Naive B cell (primary cell): ENCODE results near the gene CAMTA1. TPM values are rescaled to one million over a fixed set of nuclear protein-coding genes. Genes with fewer than 3 reads are reported as not detected.

Source experiments
- ATAC-seq, 2 donors: fragments of 150-1000 bp; cut with Tn5 transposase; 2 replicates each; pipeline ENCODE4 v1.10.0; 2021; ENCODE audit warnings: low read depth in 2 of 2, mild to moderate bottlenecking in 2 of 2, moderate library complexity in 2 of 2
- DNase-seq: peaks from one replicate; pipeline ENCODE4 v3.0.0; 2022
- H3K27ac Mint-ChIP-seq, 6 donors: one replicate each; pipeline ENCODE4 v1.8.0; 2020 to 2022; ENCODE audit warnings: mild to moderate bottlenecking in 6 of 6, mixed read lengths in 6 of 6, moderate library complexity in 5 of 6, inconsistent platforms in 2 of 6
- H3K27me3 Mint-ChIP-seq, 3 donors: one replicate each; pipeline ENCODE4 v1.8.0; 2021 to 2022; ENCODE audit warnings: mixed read lengths in 3 of 3, mild to moderate bottlenecking in 1 of 3
- H3K36me3 Mint-ChIP-seq, 2 donors: one replicate each; pipeline ENCODE4 v1.8.0; 2020 to 2022; ENCODE audit warnings: mixed read lengths in 2 of 2, inconsistent platforms in 1 of 2, mild to moderate bottlenecking in 1 of 2
- H3K4me1 Mint-ChIP-seq, 3 donors: one replicate each; pipeline ENCODE4 v1.8.0; 2020 to 2022; ENCODE audit warnings: mixed read lengths in 3 of 3, inconsistent platforms in 1 of 3, mild to moderate bottlenecking in 1 of 3, moderate library complexity in 1 of 3
- H3K4me3 Mint-ChIP-seq, 8 donors: one replicate each; pipeline ENCODE4 v1.8.0; 2020 to 2022; ENCODE audit warnings: mild to moderate bottlenecking in 8 of 8, mixed read lengths in 8 of 8, moderate library complexity in 8 of 8, inconsistent platforms in 2 of 8
- H3K9me3 Mint-ChIP-seq, 7 donors: one replicate each; pipeline ENCODE4 v1.8.0; 2020 to 2022; ENCODE audit warnings: mixed read lengths in 7 of 7, mild to moderate bottlenecking in 5 of 7, inconsistent platforms in 2 of 7, moderate library complexity in 1 of 7
- polyA plus RNA-seq, 6 donors: library from polyadenylated mRNA; unstranded; fragments of 300-500 nt; fragmentation: Illumina TruSeq; gene quantifications; one replicate each; pipeline ENCODE4 v1.2.3, GENCODE V29; 2021; ENCODE audit warnings: low read depth in 6 of 6

The CAMTA1 gene
- polyA plus RNA-seq, 6 donors from 2014 or later, result 75.4 to 140 (median 88.8) TPM

- Mint-ChIP-seq H3K27ac (no peak overlapping the region), H3K27me3 (peaks cover 0 to 7% (median 2%) of the 10 kb centered on the region in 3 donors), H3K4me1 (no peaks in the 10 kb centered on the region), H3K36me3 (no peaks in the 10 kb centered on the region), H3K9me3 (no peaks in the 10 kb centered on the region), H3K4me3 (no peak overlapping the region)
- ATAC-seq, result no peak
- no peak for DNase-seq
Observed at GRCh38 chr1:7507285-7508019, 722.2 kb downstream of the CAMTA1 start.

DNA sequence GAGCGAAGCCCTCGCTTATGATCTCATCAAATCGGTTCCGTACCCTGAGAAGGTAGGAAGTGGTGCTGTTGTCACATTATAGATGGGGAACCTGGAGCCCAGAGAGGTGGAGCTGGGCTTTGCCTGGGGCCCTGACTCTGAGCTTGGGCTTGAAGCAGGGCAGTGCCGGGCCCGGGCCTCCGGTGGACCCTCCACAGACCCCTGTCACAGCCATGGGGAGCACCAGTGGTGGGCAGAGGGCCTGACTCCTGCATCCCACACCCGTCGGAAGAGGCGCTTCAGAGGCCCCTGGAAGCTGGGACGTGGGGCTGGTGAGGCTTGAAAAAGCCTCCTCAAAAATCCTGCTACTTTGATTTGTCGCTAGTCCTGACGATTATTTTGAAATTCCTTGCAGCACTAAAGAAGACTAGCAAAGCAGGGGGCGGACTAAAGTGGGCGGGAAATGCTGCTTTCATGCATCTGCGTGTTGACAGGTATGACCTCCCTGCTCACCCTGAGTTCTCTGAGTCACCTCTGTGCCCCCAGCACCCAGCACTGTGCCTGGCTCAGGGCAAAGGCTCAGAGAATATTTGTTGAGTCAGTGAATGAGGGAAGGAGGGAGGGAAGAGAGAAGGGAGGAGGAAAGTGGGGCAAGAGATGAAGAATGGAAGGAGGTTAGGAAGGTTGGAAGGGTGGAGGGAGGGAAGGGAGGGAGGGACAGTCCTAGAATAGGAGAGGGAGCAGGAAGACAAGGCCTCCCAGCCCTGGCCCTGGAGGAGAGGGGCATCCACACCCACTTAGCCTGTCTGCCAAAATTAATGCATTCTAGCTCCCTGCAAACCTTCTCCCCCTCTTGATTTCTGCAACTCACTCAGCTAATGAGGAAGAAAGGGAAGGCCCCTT, 723.0 kb downstream of the CAMTA1 start:
- no peaks in the 10 kb centered on the region for H3K36me3 Mint-ChIP-seq
- H3K4me3 Mint-ChIP-seq, result no peak overlapping the region
- no peak for ATAC-seq

GRCh38 chr1:7508934-7509519, 723.8 kb downstream of the CAMTA1 start:
- Mint-ChIP-seq H3K9me3 (no peaks in the 10 kb centered on the region), H3K27ac (no peak overlapping the region), H3K4me3 (no peak overlapping the region), H3K4me1 (no peaks in the 10 kb centered on the region), H3K27me3 (peaks cover 0 to 13% (median 6%) of the 10 kb centered on the region in 3 donors), H3K36me3 (no peaks in the 10 kb centered on the region)
- no peak for ATAC-seq
- DNase-seq, result no peak

More for the DNA sequence above, 723.0 kb downstream of the CAMTA1 start:
- no peaks in the 10 kb centered on the region for H3K9me3 Mint-ChIP-seq
- H3K27ac Mint-ChIP-seq, result no peak overlapping the region
- H3K4me1 Mint-ChIP-seq, result no peaks in the 10 kb centered on the region
- no peak for DNase-seq
- peaks cover 0 to 13% (median 6%) of the 10 kb centered on the region in 3 donors for H3K27me3 Mint-ChIP-seq

DNA sequence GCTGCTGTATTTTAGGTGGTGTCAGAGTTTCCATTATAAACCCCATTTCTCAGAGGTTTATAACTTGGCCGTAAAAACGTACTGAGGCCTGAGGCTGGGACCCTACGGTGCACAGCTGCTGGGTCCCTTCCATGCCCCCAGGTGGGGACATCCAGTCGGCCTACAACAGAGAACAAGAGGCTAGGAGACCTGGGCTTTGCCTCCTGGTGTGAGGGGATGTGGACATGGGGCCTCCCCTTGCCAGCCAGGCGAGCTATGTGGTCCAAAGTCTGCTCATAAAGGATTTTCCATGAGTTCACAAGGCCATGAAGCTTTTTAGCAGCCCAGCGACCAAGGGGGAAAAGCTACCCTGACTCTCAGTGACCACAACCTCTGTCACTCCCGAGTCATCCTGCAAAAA, 724.3 kb downstream of the CAMTA1 start:
- Mint-ChIP-seq H3K36me3 (no peaks in the 10 kb centered on the region), H3K27ac (no peak overlapping the region), H3K27me3 (peaks cover 0 to 13% (median 6%) of the 10 kb centered on the region in 3 donors), H3K9me3 (no peaks in the 10 kb centered on the region), H3K4me1 (no peaks in the 10 kb centered on the region), H3K4me3 (no peak overlapping the region)
- DNase-seq (no peak), ATAC-seq (no peak)

DNA sequence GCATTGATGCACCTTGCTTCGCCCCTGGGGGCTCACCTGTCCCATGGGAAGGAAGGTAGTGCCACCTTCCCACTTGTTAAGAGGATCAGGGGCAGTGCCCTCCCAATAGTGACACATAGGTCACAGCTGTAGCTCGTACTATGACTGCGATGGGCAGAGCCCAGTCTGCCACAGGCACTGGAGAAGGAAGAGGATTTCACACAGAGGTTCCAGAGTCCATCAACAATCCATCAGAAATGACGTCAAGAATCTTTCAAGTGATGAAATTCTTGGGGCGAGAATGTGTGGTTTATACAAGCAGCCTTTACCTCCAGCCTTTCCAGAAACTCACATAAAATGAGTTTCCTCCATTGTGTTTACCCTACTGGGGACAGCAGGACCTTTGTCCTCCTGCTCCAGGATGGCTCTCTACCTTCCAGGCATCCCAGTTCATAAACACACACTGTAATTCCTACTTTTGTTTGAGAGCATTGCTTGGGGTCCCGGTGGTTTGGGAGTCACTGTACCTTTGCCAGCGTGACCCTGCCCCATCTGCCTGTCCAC, 725.2 kb downstream of the CAMTA1 start:
- ATAC-seq, result no peak
- Mint-ChIP-seq H3K4me3 (no peak overlapping the region), H3K9me3 (no peaks in the 10 kb centered on the region), H3K4me1 (no peaks in the 10 kb centered on the region), H3K27me3 (peaks cover 0 to 13% (median 6%) of the 10 kb centered on the region in 3 donors), H3K36me3 (no peaks in the 10 kb centered on the region), H3K27ac (no peak overlapping the region)
- DNase-seq, result no peak

DNA sequence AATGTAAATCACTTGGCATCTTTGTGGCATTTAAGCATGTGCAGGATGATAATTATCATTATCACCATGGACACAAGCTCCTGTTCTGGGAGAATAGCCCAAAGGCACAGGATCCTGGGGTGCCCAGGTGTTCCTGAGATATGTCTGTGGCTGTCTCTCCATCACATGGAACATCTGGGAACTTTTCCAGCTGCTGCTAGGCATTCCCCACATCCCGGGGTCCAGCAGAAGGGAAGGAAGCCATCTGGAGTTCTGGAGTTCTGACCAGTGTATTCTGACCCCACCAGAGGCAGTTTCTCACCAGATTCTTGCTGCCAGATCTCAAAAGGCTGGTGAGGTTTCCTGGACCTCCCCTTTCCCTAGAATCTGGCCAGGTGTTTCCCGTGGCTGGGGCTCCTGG, 726.1 kb downstream of the CAMTA1 start:
- no peaks in the 10 kb centered on the region for H3K4me1 Mint-ChIP-seq
- peak overlapping the region in 1 of 8 donors; percentile 25 for H3K4me3 Mint-ChIP-seq
- no peak overlapping the region for H3K27ac Mint-ChIP-seq
- ATAC-seq (no peak), DNase-seq (no peak)
- no peaks in the 10 kb centered on the region for H3K36me3 Mint-ChIP-seq
- no peaks in the 10 kb centered on the region for H3K9me3 Mint-ChIP-seq
- peaks cover 0 to 13% (median 6%) of the 10 kb centered on the region in 3 donors for H3K27me3 Mint-ChIP-seq

DNA sequence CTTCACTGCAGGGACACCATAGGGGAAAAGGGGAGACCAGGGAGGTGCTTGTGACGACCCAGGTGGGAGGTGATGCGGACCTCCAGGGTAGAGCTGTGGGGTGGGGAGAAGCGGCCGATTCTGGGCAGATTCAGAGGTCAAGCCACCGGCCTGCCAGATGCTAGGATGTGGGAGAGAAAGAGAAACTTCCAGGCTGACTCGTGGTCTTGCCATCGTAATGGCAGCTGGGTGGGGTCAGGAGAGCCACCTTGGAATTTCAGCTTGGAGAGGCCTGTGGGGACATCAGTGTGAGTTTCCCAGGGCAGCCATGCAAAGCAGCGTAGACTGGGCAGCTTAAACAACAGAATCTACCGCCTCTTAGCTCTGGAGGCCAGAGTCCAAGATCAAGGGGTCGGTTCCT, 727.8 kb downstream of the CAMTA1 start:
- Mint-ChIP-seq H3K36me3 (no peaks in the 10 kb centered on the region), H3K4me1 (no peaks in the 10 kb centered on the region), H3K9me3 (no peaks in the 10 kb centered on the region), H3K4me3 (peak overlapping the region in 1 of 8 donors; percentile 18), H3K27ac (no peak overlapping the region), H3K27me3 (peaks cover 4 to 13% (median 6%) of the 10 kb centered on the region in 3 donors)
- no peak for ATAC-seq
- no peak for DNase-seq

GRCh38 chr1:7515175-7515574, 729.9 kb downstream of the CAMTA1 start:
- DNase-seq (no peak), ATAC-seq (no peak)
- H3K36me3 Mint-ChIP-seq, result no peaks in the 10 kb centered on the region
- peaks cover 0 to 5% (median 0%) of the 10 kb centered on the region in 7 donors for H3K9me3 Mint-ChIP-seq
- no peaks in the 10 kb centered on the region for H3K4me1 Mint-ChIP-seq
- H3K27ac Mint-ChIP-seq, result no peak overlapping the region
- peaks cover 6 to 13% (median 8%) of the 10 kb centered on the region in 3 donors for H3K27me3 Mint-ChIP-seq
- no peak overlapping the region for H3K4me3 Mint-ChIP-seq

GRCh38 chr1:7515904-7516303, 730.6 kb downstream of the CAMTA1 start:
- Mint-ChIP-seq H3K27ac (no peak overlapping the region), H3K4me1 (no peaks in the 10 kb centered on the region), H3K36me3 (no peaks in the 10 kb centered on the region), H3K9me3 (peaks cover 0 to 5% (median 0%) of the 10 kb centered on the region in 7 donors), H3K27me3 (peaks cover 6 to 13% (median 8%) of the 10 kb centered on the region in 3 donors), H3K4me3 (no peak overlapping the region)
- DNase-seq (no peak), ATAC-seq (no peak)

- DNase-seq (no peak), ATAC-seq (no peak)
- no peak overlapping the region for H3K27ac Mint-ChIP-seq
- peaks cover 6 to 13% (median 8%) of the 10 kb centered on the region in 3 donors for H3K27me3 Mint-ChIP-seq
- H3K4me1 Mint-ChIP-seq, result no peaks in the 10 kb centered on the region
- H3K4me3 Mint-ChIP-seq, result no peak overlapping the region
- no peaks in the 10 kb centered on the region for H3K36me3 Mint-ChIP-seq
- peaks cover 0 to 5% (median 0%) of the 10 kb centered on the region in 7 donors for H3K9me3 Mint-ChIP-seq
Observed at GRCh38 chr1:7516341-7516740, 731.1 kb downstream of the CAMTA1 start.

GRCh38 chr1:7516929-7517328, 731.7 kb downstream of the CAMTA1 start:
- H3K27ac Mint-ChIP-seq, result no peak overlapping the region
- H3K4me3 Mint-ChIP-seq, result no peak overlapping the region
- no peaks in the 10 kb centered on the region for H3K4me1 Mint-ChIP-seq
- H3K27me3 Mint-ChIP-seq, result peaks cover 6 to 11% (median 8%) of the 10 kb centered on the region in 3 donors
- H3K9me3 Mint-ChIP-seq, result peaks cover 0 to 5% (median 0%) of the 10 kb centered on the region in 7 donors
- no peaks in the 10 kb centered on the region for H3K36me3 Mint-ChIP-seq
- no peak for DNase-seq
- no peak for ATAC-seq

DNA sequence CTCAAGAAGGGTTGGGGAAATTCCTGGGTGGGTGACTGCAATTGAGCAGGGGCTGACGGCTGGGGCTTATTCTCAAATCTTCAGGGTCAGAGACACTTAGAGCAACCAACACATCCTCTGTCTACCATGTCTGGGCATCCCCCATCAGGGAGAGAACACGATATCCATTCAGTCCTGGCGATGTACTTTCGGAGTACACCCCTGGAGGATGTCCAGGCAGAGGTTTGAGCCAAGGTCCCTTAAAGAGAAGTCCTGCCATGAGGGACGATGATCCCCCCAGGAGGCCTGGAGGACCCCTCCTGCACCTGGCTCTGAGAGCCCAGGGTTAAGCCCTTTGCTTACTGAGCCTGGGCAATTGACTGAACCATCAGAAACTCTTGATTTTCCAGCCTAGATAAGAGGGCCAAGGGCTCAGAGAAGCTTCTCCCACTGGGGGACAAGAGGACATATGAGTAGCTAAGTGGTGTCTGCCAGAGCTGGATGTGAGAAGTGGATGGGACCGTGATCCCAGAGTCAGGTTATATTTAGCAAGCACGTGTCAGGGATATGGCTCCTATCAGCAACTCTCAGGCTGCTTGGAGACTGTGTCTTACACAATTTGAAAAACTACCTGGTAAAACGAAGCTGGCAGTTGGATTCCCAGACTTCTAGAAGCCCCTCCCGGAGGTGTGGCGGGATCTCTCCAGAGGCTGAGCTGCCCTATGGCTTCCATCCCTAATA, 732.5 kb downstream of the CAMTA1 start:
- no peak overlapping the region for H3K27ac Mint-ChIP-seq
- H3K4me1 Mint-ChIP-seq, result no peaks in the 10 kb centered on the region
- peaks cover 0 to 5% (median 0%) of the 10 kb centered on the region in 7 donors for H3K9me3 Mint-ChIP-seq
- ATAC-seq (no peak), DNase-seq (no peak)
- no peaks in the 10 kb centered on the region for H3K36me3 Mint-ChIP-seq
- no peak overlapping the region for H3K4me3 Mint-ChIP-seq
- peaks cover under 1 to 8% (median 2%) of the 10 kb centered on the region in 3 donors for H3K27me3 Mint-ChIP-seq

- DNase-seq (no peak), ATAC-seq (no peak)
- H3K27me3 Mint-ChIP-seq, result peaks cover 0 to 8% (median 0%) of the 10 kb centered on the region in 3 donors
- no peaks in the 10 kb centered on the region for H3K4me1 Mint-ChIP-seq
- no peak overlapping the region for H3K27ac Mint-ChIP-seq
- no peaks in the 10 kb centered on the region for H3K36me3 Mint-ChIP-seq
- peaks cover 0 to 5% (median 0%) of the 10 kb centered on the region in 7 donors for H3K9me3 Mint-ChIP-seq
- no peak overlapping the region for H3K4me3 Mint-ChIP-seq
Observed at GRCh38 chr1:7518411-7518810, 733.2 kb downstream of the CAMTA1 start.
